ENCODE measurements around the gene GPR39. TPM values are rescaled to one million over a fixed set of nuclear protein-coding genes. Genes with fewer than 3 reads are reported as not detected.

Gene GPR39
- total and polyA plus RNA-seq, 7 donors = 0.05 to 0.08 TPM; not detected in 5

DNA sequence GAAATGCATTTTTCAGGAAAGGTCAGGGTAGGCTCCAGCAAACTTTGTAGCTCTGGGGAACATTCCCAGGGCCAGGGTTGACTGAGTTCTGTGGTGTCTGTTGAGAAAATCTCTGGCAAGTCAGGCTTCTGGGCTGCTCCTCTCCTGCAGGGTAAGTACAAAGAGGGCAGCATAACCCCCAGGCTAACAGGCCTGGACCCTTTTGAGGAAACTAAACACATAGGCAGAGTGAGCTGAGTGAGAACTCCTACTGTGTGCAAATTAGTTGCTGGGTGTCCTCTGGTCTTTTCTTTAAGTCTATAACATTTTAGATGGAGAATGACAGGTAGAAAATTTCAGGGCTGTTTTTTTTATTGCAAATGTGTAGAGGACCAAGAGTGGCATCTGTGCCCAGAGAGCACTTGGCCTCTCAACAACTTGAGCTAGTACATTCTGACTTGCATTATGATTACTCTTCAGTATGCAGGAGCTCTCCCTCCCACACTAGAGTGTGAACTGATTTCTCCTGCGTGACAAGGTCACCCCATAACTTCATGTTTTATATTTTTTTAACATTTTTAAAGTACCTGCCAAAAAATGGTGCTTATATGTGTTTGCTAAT, 49.9 kb downstream of the GPR39 start:
- peaks cover 12% of the 10 kb centered on the region for H3K9me3 ChIP-seq
- WGBS, 3 donors = 42 to 47% (median 47%) methylated on average over 1 of the region's 1 CpG

DNA sequence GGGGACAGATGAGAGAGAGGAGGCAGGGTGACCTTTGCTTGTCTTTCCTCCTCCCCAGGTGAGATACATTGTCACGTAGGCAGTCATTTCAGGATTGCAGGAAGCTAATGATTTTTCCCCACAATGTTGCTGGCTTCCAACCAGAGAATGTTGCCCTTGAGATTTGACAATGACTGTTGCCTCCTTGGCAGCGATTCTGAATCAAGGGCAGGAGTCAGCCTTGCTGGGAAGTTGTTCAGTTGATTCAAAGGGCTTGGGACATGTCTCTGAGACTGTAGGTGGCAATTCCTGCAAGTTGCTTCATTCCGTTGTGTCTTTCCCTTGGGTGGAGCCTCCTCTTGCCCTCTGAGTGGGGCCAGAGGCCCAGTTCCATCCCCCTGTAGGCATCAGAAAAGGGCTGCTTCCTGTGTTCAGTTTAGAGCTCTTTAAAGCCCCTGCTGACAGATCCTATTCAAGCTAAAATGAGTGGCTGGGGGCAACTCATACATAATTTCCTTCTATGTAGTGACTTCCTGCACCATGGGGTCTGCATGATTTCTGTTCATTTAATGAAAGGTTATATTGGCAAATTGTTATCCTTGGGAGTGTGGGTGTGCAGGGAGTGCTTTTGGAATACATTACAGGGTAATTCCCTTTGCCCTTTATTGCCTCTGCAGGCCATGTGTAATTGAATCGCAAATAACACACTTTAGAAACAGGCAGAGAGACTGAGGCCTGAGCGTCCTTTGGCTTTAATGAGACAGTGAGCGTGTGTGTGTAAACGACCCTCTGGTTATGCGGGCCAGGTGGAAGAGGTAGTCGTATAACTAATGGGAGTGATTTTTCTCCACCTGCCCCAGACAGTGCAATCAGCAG, 52.4 kb downstream of the GPR39 start:
- 56 to 66% (median 63%) methylated on average over 9 of the region's 9 CpGs for WGBS, 3 donors
- Histone ChIP-seq H3K27ac (no peak overlapping the region), H3K4me1 (no peaks in the 10 kb centered on the region), H3K36me3 (ENCODE audit: insufficient read depth in 1 of 2, low read depth in 1 of 2) (no peaks in the 10 kb centered on the region), H3K9me3 (peaks cover 12% of the 10 kb centered on the region), H3K4me3 (no peak overlapping the region), H3K27me3 (ENCODE audit: insufficient read depth in 3 of 3, low read length in 2 of 3) (no peaks in the 10 kb centered on the region)
- intact Hi-C loops (cut with DNase I) = no loop called here
- no peak for DNase-seq
- TF ChIP-seq, protein P1, sequence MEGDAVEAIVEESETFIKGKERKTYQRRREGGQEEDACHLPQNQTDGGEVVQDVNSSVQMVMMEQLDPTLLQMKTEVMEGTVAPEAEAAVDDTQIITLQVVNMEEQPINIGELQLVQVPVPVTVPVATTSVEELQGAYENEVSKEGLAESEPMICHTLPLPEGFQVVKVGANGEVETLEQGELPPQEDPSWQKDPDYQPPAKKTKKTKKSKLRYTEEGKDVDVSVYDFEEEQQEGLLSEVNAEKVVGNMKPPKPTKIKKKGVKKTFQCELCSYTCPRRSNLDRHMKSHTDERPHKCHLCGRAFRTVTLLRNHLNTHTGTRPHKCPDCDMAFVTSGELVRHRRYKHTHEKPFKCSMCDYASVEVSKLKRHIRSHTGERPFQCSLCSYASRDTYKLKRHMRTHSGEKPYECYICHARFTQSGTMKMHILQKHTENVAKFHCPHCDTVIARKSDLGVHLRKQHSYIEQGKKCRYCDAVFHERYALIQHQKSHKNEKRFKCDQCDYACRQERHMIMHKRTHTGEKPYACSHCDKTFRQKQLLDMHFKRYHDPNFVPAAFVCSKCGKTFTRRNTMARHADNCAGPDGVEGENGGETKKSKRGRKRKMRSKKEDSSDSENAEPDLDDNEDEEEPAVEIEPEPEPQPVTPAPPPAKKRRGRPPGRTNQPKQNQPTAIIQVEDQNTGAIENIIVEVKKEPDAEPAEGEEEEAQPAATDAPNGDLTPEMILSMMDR (IDR thresholded peaks at IDR 0.05) = no peak
- ATAC-seq = no peak

More for the DNA sequence above, 49.9 kb downstream of the GPR39 start:
- intact Hi-C loops (cut with DNase I) = no loop called here
- TF ChIP-seq, protein P1 (IDR thresholded peaks at IDR 0.05) = no peak
- Histone ChIP-seq H3K4me1 (no peaks in the 10 kb centered on the region), H3K4me3 (no peak overlapping the region), H3K27me3 (ENCODE audit: insufficient read depth in 3 of 3, low read length in 2 of 3) (no peaks in the 10 kb centered on the region), H3K27ac (no peak overlapping the region), H3K36me3 (ENCODE audit: insufficient read depth in 1 of 2, low read depth in 1 of 2) (no peaks in the 10 kb centered on the region)
- ATAC-seq (no peak), DNase-seq (no peak)

DNA sequence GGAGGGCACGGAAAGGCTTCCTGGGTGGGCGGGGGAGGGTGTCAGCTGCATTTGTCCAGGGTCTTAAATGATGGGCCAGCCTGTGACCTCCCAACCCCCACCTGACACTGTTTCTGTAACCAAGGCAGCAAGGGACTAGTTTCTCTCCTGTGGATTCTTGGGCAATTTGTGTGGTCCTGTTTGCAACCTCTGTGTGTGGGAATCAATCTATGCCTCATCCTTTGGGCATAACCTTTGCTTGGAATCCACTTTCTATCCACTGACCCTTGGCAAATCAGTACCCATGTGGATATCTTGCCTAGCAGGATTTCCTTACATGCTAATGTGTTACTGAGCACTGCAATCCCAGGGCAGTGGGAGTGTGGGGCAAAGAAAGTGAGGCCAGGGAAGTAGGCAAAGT, 54.1 kb downstream of the GPR39 start:
- no peaks in the 10 kb centered on the region for H3K4me1 ChIP-seq
- no peaks in the 10 kb centered on the region for H3K36me3 ChIP-seq (ENCODE audit: insufficient read depth in 1 of 2, low read depth in 1 of 2)
- H3K27me3 ChIP-seq (ENCODE audit: insufficient read depth in 3 of 3, low read length in 2 of 3) = no peaks in the 10 kb centered on the region
- peaks cover 12% of the 10 kb centered on the region for H3K9me3 ChIP-seq
- WGBS, 3 donors = 51 to 68% (median 53%) methylated on average over 2 of the region's 2 CpGs
- ATAC-seq (no peak), DNase-seq (no peak)
- intact Hi-C loops (cut with DNase I) = no loop called here
- H3K27ac ChIP-seq = no peak overlapping the region
- TF ChIP-seq, protein P1 (IDR thresholded peaks at IDR 0.05) = no peak
- no peak overlapping the region for H3K4me3 ChIP-seq

DNA sequence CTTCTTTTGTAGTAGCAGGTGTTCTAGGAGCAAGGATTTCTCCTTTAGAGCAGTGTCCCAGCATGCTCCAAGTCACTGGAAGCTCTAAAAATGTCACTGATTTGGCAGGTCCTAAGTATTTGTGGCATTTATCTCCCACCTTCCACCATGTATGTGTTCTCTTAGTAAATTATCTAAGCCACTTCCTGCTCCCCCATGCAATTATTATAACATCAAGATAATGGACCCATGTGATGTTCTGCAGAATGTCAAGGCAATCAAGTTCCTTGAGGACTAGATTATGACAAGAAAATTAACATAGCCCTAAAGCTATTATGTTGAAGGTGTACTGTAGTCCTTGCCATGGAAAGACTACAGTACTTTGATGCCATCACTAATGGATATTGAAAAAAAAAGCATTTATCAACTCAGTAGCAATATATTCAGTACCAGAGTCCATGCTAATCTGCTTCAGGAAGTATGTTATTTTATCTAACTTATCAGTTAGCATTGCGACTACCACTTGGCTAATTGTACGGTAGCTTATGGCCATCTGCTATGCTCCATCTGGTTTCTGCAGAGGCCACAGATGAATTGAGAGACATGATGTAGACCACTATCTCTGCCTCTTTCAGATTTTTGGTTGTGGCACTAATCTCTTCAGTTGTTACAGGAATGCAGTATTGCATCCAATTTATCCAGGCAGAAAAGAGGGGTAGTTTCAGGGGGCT, 56.7 kb downstream of the GPR39 start:
- TF ChIP-seq, protein P1 (IDR thresholded peaks at IDR 0.05) = no peak
- intact Hi-C loops (cut with DNase I) = no loop called here
- H3K36me3 ChIP-seq (ENCODE audit: insufficient read depth in 1 of 2, low read depth in 1 of 2) = no peaks in the 10 kb centered on the region
- no peaks in the 10 kb centered on the region for H3K9me3 ChIP-seq
- H3K27ac ChIP-seq = no peak overlapping the region
- 85 to 93% (median 90%) methylated on average over 2 of the region's 2 CpGs for WGBS, 3 donors
- H3K27me3 ChIP-seq (ENCODE audit: insufficient read depth in 3 of 3, low read length in 2 of 3) = no peaks in the 10 kb centered on the region
- no peaks in the 10 kb centered on the region for H3K4me1 ChIP-seq
- no peak for ATAC-seq
- no peak for DNase-seq
- no peak overlapping the region for H3K4me3 ChIP-seq
